ENCODE measurements around the gene ELFN2.

ELFN2 gene

DNA sequence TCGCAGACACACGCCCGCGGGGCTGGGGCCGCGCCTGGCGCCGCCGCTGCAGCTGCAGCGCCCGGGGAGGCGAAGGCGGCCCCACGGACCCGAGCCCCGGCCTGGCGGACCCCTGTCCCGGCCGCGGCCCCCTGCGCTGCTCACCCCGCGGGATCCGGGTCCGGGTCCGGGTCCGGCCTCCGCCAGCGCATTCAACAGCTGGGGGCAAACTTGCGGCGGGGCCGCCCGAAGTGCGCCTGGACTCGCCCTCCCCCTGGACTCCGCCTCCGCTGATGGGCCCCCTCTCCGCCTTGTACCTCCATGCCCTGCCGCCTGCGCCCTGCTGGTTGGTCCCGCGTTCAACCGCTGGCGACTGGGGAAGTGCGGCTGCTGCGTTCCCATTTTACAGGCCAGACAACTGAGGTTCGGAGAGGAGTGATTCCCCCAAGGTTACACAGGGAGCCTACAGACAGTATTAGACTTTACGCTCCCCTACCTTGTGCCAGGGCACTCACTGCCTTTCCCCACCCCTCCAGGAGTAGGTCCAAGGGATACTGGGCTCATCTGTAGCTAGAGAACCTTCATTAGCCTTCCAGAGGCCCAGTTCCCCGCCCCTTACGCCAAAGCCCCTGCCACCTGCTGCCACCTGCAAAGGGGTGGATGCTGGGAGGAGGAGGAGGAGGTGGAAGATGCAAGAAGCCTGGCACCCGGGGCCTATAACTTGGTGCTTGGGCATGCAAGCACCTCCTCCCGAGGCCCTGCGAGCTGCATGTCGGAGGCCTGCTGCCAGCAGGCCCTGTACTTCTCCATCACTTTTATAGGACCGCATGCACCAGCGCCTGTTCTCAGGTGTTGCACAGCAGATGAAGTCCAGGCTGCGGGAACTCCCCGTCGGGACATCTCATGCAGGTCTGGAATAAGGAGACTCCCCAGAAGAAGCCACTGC is 694 bp upstream of the ELFN2 start:
- DNase-seq (ENCODE audit: low read depth in 3 of 3) = no peak

DNA sequence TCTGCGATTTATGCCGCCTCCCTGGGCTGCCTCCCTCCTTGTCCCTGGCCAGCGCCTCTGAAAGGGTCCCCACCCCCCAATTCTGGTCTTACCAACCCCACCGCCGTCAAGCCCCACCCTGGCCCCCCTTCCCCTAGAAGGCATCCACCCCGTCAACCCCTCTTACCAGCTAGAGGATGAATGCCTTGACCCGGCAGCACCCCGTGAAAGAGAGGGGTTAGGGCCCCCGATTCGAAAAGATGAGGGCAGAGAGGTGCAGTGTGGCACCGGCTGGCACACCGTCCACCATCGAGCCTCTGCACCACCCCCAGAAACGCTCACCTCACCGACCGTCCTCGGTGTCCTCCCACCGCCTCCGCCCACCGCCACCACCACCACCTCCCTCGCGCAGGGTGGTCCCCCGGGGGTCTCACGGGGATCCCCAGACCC is 559 bp downstream of the ELFN2 start:
- no peak for DNase-seq (ENCODE audit: low read depth in 3 of 3)

DNA sequence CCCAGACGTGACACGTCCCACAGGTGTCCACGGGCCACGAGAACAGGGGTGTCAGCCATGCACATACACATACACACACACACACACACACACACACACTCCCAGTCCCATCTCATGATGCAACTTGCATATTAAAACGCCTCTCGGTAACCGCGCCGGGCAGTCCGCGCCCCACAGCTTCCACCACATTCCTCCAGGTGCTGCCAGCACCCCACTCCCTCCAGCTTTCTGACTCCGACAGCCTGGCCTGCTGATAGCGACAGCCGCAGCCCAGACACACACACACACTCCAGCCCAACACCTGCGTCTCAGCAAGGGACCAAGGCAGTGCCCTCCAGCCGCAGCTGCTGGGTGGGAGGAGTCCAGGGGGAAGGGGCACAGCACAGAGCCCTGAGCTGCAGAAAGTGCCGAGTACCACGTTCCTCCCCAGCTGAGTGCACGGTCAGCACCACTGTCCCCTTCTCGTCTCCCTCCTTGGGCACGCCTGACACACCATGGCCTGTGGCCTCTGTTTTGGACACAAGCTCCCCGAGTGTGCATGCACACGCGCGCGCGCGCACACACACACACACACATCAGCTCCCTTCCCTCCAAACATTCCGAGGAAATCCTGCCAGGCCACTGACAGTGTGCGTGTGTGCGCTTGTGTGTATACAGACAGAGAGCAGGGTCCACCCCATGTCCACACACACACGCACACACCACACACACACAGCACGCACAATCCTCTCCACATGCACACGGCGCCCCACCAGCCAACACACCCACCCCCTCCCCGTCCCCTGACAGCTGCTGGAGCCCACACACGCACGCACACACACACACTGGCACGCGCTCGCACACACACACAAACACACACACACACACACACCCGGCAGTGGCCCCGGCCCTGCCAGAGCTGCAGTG is 1.2 kb downstream of the ELFN2 start:
- DNase-seq (ENCODE audit: low read depth in 3 of 3) = no peak

DNA sequence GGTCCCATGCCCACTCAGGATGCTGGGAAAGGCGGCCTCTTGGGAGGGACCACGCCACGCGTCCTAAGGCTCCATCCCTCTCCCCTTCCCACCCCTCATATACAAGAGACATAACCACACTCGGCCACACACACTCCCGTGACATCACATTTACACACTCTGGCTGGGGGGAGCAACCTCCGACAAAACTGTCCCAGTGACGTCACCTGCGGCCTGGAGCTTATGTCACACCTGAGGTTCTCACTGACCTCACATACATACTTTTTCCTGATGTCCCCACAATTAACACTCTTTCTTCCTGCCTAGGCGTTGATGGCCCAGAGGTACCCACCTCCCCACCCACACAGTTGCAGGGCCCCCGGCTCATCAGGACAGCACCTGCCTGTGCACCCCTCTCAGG is 1.9 kb downstream of the ELFN2 start:
- DNase-seq (ENCODE audit: low read depth in 3 of 3) = no peak

DNA sequence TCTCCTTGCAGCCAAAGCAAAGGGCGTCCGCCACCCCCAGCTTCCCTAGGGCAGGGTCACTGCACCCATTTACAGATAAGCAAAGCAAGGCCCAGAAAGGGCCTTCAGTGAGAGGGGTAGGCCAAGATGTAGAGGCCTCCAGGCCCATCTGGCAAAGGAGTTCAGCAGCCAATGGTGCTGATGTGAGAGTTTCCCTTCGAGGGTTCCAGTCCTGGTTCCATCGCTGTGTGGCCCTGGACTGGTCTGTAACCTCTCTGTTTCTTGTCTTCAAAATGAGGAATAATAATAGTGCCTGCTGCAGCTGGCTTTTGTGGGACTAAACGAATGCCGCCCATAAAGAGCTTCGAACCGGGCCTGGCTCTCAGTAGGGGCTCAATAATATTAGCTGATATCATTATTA is 4.0 kb downstream of the ELFN2 start:
- DNase-seq (ENCODE audit: low read depth in 3 of 3) = no peak

DNA sequence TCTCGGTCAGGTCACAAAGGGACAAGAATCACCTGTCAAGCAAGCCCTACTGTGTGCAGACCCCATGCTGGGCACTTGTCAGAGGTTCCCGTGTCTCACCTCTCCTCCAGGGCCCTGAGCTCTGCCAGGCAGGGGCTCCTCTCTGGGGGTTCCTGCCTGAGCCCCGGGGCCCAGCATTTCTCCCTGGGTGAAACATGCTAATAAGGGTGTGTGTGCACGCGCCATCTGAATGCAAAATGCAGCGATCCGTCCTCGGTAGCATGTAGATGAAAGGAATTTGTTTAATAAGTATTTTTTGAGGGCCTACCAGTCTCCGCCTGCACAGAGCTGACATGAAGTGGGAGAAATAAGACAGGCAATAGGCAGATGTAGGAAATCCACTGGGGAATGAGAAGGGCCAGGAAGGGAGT is 5.8 kb downstream of the ELFN2 start:
- no peak for DNase-seq (ENCODE audit: low read depth in 3 of 3)

DNA sequence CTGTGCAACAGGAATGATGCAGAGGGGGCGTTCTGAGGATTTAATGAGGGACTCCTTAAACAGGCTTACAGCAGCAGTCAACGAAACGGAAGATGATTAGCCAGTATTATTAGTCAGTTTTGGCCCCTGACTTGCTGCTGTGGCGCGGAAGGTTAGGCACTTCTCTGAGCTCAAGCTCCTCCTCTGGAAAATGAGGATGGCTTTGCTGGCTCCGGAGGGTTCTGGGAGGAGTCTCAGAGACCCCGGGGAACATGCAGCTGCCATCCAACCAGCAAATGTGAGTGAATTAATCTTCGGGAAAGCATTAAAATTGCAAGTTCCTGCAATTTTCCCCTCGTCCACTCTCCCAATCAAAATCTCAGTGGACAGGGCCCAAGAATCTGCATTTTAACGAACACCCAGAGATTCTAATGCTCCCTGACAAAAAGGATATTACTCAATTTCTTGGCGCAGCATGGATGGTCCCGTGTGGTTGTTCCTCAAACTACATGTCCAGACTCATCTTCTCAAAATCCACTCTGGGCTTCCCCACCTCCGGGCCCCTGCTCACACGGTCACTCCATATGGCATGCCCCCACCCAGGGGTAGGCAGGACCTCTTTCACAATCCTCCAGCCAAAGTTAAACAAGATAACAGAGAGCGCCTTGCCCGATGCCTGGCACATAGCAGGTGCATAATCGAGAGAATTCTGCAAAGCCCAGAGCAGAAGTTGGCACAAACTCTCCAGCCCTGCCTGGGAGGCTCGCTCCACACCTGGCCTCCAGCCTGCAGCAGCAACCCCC is 6.4 kb downstream of the ELFN2 start:
- DNase-seq (ENCODE audit: low read depth in 3 of 3) = no peak

DNA sequence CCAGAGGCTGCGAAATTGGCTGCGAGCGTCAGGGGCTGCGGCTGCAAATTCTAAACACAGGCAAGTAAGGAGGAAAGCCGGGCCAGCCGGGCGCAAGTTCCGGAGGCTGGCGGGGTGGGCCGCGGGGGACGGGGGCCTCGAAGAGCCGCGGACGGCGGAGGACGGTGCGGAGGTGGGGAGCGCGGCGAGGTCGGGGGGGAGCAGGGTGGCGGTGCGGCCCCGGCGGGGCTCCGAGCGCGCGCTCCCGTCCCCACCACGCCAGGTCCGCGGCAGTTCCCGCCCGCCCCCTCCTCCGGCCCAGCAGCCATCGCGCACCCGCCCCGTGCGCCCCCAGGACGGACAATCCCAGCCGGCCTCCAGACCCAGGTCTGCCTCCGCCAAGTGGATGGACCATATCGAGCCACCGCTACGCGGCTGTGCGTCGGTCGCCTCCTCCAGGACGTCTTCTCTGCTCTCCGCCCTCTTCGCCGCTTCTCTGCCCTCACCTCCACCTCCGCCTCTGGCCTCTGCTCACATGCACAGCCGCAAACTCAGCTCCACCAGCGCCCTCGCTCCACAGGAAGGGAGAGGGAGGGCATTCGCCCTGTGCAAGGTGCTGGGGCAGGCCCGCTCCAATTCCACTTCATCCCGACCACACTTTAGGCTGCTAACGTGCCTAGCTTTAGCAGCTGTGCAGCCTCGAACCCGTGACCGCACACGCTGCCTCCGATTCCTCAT is 7.2 kb downstream of the ELFN2 start:
- peak in 1 of 3 experiments; percentile 35 for DNase-seq (ENCODE audit: low read depth in 3 of 3)

DNA sequence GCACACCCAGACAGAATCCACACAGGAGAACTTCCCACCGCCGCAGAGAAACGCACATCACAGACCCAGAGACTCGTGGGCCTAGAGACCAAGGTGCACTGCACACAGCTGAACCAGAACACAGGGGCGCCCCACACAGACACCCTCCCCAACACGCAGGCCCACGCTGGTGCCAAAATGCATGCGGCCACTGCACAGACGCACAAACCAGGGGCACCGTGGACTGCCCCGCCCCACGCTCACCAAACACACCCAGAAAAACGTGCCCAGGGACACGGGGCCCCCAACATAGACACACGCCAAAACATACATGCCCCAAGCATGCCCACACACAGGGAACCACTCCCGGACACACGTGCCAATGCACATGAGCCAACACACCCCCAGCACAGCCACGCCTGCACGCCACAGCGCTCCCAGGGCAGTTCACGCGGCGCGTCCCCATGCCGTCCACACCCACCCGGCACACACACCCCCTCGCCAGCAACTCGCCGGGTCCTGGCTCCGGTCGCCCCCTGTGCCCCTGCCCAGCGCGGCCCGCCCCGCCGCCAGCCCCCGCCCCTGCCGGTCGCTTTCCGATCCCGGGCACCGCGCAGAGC is 7.8 kb downstream of the ELFN2 start:
- DNase-seq (ENCODE audit: low read depth in 3 of 3) = no peak

DNA sequence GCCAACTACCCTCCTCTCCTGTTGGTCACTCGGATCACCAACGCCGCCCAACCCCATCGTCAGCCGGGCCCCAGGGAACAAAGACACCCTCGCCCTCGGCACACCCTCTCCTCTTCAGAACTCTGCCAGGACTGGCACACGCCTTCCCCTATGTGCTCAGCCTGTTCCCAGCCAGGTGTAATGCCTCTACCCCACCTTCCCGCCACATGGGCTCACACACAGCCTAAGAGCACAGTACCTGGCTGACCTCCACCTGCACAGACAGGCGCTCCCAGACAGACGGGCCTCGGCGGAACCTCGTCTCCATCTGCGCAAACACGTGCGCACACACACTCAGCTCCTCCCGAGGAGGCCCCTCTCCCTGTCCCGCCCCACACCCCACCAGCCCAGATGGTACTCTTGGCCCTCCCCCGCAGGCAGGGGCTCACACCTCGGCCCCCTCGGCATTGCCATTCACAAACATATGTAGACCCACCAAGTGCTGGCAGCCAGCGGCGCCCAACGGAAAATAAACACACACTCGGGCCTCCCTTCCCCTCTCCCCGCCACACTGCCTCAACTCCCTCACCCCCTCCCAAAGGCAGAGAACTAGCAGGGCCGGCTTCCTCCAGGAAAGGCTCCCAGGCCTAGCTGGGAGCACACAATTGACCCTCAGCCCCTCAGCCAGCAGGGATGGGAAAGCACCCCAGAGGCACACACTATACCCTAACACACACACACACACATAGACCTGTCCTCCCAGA is 8.5 kb downstream of the ELFN2 start:
- DNase-seq (ENCODE audit: low read depth in 3 of 3) = no peak

DNA sequence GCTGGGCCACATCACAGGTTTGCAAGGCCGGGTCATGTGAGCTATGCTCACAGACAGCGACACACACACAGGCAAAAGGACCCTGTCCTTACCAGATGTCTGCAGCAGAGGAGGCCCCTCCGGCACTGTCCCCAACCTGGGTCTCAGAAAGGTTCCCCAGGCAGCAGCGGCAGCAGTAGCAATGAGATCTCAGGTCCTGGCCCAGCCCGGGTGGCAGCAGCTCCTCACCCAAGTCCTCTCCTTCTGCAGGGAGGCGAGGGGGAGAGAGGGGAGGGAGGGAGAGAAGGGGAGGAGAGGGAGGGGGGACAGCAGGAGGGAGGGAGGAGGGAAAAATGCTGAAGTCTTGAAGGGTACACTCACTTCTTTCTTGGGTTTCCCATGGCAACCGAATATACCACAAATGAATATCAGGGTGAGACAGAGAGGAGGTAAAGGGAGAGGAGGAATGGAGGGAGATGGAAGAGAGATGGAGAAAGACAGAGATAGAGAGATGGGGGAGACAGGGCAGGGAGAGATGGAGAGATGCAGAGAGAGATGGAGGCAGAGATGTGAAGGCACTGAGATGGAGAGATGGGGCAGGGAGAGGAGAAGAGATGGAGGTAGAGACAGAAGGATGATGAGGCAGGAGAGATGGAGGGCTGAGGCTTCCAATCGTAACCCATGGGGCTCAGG is 9.5 kb downstream of the ELFN2 start:
- DNase-seq (ENCODE audit: low read depth in 3 of 3) = no peak

DNA sequence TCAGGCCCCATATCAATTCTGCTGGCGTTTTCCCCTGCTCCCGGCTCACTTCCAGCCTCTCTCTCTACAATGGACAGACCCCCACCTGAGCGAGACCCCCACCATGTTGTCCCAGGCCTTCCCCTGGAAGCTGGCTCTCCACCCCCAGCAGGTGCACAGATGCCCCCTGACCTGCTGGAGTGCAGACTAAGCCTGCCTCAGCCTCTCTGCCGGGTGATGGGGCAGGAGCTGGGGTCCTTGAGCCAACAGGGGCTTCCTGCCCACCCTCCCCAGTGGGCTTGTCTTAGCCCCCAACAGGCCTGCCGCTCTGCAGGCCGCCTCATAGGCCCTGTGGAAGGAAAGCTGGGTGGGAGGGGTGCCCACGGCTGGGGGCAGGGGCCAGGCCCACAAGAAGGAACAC is 10.0 kb downstream of the ELFN2 start:
- DNase-seq (ENCODE audit: low read depth in 3 of 3) = no peak

DNA sequence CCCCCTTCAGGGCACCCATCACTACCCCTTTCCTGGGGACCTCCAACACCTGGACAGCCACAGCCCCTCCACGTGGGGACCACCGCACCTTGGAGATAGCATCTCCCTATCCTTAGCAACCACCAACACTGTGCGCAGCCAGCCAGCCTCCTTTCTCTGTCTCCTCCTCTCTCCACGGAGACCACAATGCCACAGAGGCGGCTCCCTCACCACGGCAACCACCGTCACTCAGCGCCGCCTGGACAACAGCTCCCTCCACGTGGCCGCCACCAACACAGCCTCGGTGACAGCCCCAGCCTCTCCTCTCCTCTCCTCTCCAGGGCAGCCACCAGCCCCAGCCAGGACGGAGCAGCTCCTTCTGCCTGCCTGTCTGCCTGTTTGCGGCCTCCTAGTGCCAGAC is 10.5 kb downstream of the ELFN2 start:
- peak in 1 of 3 experiments; percentile 24 for DNase-seq (ENCODE audit: low read depth in 3 of 3)

DNA sequence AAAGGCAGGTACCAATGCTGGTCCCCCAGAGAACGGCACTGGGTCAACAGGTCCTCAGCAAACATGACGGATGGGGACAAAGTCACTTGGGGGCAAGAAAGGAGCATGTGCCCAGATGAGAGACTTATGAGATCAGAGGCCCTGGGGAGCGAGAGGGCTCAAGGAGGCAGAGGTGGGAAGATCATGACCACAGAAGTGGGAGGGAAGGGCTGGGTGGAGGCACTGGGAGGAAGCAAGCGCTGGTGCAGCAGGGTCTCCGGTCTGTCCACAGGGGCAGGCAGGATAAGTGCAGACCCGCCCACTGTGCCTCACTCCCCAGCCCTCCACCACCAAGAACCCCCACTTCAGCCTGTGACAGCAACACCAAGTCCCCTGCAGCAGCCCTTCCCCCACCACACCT is 10.9 kb downstream of the ELFN2 start:
- no peak for DNase-seq (ENCODE audit: low read depth in 3 of 3)

DNA sequence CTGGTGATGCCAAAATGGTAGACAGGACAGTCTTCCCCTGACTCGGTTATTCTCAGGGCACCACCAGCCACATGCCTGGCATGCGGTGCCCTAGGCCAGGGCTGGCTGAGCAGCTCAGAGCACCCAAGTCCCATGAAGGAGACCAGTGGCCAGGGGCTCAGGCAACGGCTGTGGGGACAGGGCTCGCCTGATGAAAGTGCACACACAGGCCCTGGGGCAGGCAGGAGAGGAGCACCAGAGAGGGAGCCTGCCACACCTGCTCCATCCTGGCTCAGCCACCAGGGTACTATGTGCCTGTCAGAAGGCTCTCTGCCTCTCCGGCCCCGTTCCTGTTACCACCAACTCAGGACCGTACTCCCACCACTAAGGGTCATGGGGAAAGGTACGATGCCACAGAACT is 12.1 kb downstream of the ELFN2 start:
- DNase-seq (ENCODE audit: low read depth in 3 of 3) = no peak

DNA sequence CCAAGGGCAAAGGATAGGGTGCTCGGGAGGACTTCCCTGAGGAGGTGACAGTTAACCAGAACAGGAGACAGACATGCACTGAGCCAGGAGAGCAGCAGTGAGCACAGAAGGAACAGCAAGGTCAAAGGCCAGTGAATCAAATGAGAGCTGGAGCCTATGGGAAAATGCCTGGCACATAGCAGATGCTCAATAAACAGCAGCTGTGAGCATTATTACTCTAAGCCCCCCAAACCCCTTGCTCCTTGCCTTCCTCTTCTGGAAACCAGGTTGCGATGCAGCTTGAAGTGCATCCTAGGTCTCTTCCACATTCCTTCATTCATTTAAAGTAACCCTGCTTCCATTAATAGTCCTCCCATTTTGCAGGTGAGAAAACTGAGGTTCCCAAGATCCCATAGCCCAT is 13.0 kb downstream of the ELFN2 start:
- no peak for DNase-seq (ENCODE audit: low read depth in 3 of 3)

DNA sequence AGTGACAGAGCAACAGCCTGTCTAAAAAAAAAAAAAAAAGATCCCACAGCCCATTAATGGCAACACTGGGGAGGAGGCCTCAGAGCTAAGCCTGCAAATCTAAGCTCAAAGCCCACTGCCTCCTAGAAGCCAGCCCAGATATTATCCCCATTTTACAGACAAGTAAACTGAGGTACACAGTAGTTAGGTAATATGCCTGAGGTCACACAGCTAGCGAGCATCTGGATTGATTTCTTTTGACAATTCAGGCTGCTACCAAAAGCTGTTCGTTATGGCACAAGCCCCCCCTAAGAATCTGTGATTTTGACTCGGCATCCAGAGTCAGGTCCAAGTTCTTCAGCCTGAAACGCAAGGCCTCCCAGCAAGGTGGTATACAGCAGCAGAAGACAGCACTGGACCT is 13.7 kb downstream of the ELFN2 start:
- DNase-seq (ENCODE audit: low read depth in 3 of 3) = no peak

DNA sequence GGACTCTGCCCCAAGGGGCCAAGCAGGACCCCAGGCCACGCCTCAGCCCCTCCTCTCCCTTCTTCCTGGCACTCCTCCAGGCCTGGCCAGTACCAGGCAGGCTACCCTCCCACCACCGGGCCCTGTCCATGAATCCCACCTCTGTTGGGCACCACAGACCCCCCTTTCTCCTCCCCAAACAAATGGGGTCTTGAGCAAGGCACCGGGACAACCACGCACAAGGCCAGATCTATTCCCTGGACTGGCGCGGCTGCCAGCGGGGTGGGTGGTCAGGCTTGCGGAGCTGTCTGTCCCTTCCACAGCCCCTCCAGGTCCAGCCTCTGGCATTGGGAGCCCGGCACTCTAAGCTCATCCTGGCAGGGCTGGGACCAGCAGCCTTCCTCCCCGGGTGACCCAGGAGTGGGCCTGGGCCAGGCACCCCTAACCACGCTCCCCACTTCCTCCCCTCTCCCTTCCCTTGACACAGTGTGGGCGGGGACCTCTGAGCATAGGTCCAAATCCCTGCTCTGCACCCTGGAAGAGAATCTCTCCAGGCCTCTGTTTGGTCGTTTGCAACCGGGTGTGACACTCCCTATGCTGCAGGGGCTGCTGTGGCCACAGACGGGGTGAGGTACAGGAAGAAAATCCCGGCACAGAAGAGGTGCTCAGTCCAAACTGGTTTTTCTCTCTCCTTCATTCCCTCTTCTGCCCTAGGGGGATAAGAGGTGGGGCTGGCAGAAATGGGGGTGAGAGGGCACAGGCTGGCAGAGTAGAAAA is 14.6 kb downstream of the ELFN2 start:
- no peak for DNase-seq (ENCODE audit: low read depth in 3 of 3)

DNA sequence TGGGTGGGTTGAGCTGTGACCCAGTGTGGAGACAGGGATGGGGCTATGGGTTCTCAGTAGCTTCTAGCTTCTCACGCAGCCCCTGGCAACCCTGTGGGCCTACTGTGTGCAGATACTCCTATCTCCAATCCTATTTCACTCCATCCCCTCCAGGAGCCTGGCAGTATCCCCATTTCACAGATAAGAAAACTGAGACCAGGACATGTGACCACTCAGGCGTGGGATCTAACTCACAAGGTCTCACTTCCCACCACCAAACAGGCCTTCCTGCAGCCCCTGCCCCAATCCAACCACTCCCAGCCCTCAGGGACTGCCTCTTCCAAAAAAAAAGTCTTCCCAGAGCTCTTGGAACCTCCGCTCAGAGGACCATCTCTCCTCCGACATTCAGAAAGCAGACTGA is 15.6 kb downstream of the ELFN2 start:
- DNase-seq (ENCODE audit: low read depth in 3 of 3) = no peak
